T-helper 2 cell (primary cell): ENCODE measurements around the gene FXYD6.

Experiments used
- DNase-seq, 5 experiments: peaks; one replicate each; pipeline versions ENCODE4 v3.0.0 to v3.0.0-alpha.2; 2012 to 2022

Gene FXYD6

DNA sequence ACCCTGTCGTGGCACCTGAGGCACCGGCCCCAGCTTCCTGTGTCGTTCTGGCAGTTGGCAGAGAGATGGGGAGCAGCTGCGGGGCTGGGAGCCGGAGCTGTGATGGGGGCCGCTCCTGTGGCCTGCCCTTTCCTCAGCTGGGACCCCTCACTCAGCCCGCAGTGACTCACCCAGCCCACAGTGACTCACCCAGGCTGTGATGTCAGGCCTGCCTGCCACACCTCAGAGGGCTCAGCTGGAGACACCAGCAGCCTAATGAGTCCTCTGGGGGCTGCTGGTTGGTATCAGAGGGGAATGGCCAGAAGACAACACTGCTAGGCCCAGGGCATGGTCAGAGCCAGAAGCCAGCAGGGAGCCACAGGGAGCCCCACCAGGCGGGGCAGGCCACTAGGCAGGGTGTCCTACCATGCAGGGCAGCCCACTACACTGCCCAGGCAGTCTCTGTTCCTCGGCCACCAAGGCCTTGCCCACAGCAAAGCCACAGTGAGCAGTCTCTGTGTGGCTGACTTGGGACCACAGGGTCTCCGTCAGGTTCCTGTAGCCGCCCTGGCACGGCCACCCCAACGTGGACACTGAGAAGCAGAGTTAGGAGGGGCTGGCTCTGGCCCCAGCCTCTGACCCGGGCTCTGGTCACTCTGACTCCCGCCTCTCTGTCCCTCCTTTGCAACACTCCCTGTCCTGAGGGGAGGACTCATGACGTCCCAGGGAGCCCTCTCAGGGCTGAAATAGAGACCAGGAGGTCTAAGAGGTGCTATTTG, 47.7 kb downstream of the FXYD6 start:
- DNase-seq: peak in 4 of 5 experiments; percentile 23 to 78 (median 57)

DNA sequence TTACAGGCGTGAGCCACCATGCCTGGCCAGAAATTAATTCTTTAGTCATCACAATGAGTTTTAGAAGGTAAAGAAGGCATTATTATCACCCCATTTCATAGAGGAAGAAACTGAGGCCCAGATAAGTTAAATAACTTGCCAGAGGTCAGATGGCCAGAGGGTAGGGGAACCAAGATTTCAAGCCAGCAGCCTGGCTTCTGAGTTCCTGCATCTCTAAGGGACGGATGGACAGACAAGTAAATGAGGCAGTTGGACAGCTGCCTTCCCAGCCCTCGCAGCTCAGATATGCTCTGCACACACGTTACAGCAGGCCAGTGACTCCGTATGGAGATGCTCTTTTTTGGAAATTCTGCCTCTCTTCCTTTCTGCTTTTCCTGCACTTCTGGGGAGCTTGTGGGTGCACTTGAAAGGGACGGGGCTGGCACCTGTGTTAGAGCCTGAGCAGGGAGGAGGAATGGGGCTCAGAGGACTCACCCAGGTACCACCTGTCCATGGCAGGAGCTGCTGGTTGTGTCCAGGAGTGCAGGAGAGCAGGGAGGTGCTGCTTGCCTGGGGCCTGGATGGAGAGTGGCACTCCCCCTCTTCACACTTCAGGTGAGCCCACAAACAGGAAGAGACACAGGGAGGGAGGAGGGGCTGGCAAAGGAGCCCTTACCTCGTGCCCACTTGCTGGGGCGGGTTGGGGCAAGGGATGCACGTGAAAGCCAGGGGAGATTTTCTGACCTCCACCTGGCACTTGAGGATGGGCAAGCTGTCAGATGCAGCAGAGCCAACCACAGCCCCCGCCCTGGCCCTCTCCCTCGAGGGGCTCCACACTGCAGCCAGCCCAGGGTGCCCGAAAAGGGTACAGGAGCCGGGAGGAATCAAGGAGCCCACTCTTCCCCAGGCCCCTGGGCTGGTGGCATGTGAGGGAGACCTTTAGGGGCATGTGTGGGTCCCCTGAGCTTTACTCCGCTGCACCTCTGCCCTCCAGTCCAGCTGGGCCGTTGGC, 48.6 kb downstream of the FXYD6 start:
- peak in 1 of 5 experiments; percentile 53 for DNase-seq

GRCh38 chr11:117826832-117827231, 49.6 kb downstream of the FXYD6 start:
- DNase-seq: no peak

DNA sequence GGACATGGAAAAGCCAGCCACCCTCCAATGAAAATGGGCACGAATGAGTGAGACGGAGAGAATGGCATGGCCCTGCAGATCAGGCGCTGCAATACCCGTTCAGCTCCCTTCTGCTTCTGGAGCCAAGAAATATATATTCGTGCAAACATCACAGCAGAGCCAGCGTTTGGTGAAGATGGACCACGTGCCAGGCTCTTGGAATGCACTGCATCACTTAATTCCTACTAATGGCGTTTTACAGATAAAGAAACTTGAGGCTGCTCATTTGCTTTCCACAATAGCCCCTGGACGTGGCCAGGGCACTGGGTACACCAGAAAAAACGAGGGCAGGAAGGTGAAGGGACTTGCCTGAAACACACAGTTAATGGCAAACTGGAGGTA, 50.3 kb downstream of the FXYD6 start:
- DNase-seq: no peak

DNA sequence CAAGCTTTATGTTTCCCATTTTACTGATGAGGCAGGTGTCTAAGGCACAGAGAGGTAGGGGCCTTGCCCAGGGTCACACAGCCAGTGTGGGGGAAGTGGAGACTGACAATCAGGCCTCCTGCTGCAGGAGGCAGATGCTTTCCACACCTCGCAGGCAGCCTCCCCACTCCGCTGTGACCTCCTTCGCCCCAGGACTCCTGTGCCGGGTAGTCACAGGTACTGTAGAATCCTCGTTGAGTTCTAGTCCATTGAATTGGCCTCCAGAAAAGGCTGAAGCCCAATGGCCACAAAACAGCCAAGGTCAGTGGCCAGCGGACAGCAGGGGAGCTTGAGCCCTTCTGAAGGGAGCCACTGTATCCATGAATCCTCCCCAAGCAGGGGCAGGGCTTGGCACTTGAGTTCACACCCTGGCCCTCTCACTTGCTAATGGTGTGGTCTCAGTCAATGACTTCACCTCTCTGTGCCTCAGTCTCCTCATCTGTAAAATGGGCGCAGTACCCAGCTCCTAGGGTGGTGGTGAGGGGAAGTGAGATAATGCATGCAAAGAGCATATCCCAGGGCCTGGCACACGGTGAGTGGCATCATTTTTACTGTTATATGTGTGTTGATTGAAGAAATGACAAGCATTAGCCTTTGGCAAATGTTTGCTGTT, 50.8 kb downstream of the FXYD6 start:
- DNase-seq: no peak

DNA sequence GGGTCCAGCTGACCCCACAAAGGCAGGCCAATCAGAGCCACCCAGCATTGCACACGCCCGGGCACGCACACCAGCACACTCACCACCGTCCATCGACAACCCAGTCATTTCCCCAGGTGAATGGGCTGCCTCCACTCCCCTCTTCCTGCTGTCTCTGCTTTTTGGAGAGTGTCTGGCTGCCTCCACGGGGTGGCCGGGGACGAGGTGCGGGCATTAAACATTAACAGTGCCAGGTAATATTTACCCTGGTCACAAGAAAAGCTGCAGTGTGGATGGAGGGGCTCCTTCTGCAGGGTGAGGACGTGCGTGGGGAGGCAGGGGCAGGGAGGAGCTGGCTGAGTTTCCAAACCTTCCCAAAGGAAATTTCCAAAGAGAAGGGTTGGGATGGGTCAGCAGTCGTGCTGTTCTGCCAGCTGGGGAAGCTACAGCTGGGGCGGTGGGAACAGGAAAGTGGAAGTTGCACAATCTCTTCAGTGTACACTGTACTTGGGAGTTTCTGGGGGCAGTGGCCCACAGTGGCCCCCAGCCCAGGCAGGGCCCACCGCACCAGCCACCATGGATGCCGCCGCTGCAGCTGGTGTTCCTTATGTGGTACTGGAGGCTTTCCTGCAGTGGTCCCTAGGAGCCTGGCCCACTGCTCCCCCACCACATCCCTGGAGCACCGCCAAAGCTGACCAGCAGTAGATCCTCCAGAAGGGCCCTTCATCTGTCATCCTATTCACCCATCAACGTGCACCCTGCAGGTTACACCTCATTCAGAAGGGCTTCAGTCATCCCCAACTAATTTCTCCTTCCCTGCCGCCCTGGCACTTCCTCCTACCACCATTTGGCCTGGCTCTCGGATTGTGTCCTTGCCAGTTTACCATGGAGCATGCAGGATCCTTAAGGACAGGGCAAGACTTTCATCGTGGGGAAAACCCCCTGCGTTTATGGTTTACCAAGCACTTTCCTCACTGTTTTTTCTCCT, 51.6 kb downstream of the FXYD6 start, which contains the start of gene FXYD2:
Gene FXYD2, minus strand, starts transcription at position 174 of the 967 bp plus-strand sequence. Its CDS starts 66 bp downstream, at position 108.
- DNase-seq: no peak

GRCh38 chr11:117823946-117824420, 52.5 kb downstream of the FXYD6 start:
- DNase-seq: no peak

- DNase-seq: peak in 1 of 5 experiments; percentile 42
Observed at GRCh38 chr11:117823294-117823945, 53.0 kb downstream of the FXYD6 start.

DNA sequence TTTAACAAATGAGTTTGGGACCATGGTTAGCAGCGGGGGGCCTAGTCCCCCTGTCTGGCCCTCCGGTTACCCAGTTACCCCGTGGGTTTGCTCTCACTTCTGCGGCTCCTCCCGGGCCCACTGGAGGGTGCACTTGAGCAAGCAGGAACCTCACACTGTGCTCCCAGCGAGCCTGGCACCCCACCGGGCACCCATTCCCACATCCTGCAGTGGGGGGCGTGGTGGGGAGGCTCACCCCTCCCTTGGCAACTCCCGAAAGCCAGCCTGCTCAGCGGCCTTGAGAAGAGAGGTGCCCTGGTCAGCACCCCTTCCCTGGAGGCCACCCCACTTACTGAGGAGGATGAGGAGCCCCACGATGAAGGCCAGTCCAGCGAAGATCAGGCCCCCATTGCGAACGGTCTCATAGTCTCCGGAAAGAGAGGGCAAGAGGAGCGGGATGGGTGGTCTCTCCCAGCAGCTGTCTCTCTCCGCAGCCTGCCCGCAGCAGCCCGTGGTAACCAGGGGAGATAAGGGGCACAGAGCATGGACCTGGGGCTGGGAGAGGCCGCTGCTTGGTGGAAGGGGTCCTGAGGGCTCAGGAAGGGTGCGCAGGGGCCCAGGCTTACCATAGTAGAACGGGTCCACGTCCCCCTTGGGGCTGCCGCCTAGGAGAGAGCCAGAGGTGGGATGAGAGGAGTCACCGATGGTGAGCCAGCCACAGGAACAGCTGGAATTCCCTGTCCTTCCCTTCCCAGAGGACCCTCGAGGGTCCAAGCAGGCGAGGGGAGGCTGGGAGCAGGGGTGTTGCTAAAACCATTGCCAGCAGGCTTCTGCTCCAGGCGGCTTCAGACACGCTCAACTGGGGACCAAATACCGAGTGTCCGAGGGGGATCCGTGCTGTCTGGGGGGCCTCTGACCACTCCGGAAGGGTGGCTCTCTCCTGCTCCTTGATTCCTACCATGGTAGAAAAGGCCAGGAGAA, 54.1 kb downstream of the FXYD6 start:
- peak in 2 of 5 experiments; percentile 23 to 37 for DNase-seq

- DNase-seq: no peak
Observed at GRCh38 chr11:117821431-117821830, 55.0 kb downstream of the FXYD6 start.

- no peak for DNase-seq
Observed at GRCh38 chr11:117820516-117820915, 55.9 kb downstream of the FXYD6 start.

DNA sequence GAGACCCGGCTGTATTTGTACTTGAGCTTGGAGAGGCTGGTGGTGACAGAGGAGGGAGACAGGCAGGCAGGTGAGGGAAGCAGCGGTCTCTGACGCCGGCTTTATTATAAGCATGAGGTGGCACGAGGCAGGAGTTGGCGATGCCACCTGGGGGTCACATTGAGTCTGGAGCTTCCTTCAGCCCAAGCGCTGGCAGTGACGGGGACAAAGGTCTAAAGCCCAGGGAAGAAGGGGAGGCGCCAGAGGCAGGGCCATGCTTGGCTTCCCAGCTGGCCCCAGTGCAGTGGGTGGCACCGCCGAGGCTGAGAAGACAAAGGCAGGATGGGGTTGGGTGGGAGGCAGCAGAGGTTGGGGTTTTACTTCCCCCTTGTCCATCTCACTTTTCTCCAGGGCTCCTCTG, 56.4 kb downstream of the FXYD6 start:
- DNase-seq: no peak

GRCh38 chr11:117819096-117820040, 57.1 kb downstream of the FXYD6 start:
- no peak for DNase-seq

DNA sequence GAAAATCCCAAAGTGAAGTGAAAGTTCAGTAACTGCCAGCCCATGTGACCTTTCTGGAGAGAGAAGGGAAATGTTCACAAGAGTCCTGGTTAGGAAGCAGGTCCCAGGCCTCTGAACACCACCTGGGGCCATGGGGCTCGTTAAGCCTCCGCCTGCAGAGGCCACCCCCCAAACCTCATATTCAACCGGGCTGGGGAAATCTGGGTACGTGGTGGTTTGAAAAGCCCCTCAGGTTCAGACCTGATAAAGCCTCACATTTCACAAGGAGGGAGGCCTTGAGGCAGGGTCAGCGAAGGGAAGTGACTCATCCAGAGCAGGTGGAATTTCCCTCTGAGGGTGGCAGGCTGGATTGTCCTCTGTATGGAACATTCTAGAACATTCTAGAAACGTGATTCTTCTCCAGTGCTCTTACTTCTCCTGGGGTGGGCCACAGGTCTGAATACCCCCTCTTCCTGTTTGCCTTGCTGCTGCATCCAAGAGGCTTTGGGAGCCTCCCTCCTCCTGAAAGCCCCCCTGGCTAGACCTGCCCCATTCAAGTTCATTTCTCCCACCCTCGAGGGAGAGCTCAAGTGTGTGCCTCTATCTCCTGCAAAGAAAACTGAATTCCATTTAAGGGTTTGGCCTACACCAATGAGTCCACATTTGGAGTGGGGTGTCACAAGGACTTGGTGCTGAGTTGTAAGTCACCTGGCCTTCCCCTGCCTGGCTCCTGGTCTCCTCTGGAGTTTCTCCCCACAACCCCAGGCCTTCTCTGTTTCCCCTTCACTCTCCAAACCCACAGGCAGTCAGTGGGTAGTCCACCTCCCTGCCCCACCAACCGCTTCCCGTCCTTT, 58.2 kb downstream of the FXYD6 start:
- DNase-seq: peak in 3 of 5 experiments; percentile 15 to 41 (median 38)

GRCh38 chr11:117817368-117818040, 59.0 kb downstream of the FXYD6 start:
- DNase-seq: peak; percentile 61 to 86 (median 70)

DNA sequence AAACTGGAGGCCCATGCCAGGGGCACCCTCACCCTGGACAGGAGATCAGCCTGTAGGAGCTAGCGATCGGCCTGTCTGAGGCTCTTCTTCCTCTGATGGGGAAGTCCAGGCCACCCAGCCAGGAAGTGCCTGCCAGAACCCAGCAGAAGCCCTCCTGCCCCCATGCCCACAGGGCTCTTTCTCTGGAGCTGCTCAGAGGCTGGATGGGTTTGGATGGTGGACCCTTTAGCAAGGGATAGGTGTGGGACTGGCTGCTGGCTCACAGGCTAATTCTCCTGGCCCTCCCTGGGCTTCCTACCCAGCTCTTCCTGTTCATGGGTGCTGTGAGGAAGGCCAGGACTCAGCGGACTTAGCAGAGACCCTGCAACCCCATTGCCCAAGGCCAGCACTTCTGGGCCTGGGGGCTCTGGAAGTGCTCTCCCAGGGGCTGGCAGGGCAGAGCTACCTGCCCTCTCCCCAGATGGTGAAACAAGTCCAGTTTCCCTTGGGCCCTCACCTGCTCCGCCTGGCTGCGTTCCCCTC, 59.6 kb downstream of the FXYD6 start:
- no peak for DNase-seq
